SH-SY5Y (cell line): ENCODE results near the gene FBN1.

Experiments
- GATA2 ChIP-seq: IDR thresholded peaks from 2 replicates; pipeline ENCODE4 v1.6.1; 2011; ENCODE audit warnings: mild to moderate bottlenecking, low read depth, low read length
- GATA3 ChIP-seq: IDR thresholded peaks from 2 replicates; pipeline ENCODE4 v1.6.1; 2011; ENCODE audit warnings: low read depth, mild to moderate bottlenecking, low read length, moderate library complexity

DNA sequence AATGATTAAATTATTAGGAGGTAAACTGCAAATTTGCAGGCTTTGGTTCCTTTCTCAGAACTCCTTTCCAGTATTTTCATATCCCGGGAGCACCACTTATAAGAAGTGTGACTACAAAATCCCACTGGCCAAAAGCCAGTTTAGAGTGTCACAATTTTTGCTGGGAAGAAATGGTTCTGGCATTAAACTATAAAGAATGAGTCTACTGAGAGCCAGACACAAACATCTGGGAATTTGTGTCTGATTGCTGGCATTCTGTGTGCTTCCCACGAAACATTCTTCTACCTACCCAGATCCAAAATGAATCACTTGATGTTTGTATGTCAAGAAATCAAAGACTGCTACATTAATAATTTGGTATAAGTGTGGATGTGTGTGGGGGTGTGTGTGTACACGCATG is 231.5 kb downstream of the FBN1 start:
- TF ChIP-seq GATA2 (no peak), GATA3 (no peak)
